Activated T-helper 17 cell treated with anti-CD3 and anti-CD28 coated beads, Interleukin-2, amount 50 U/mL, for 72 hours (primary cell): ENCODE data around the gene MTOR. TPM values are rescaled to one million over a fixed set of nuclear protein-coding genes. Genes with fewer than 3 reads are reported as not detected.

ENCODE experiments used
- ATAC-seq: fragments of 150-1000 bp; cut with Tn5 transposase; replicated peaks from 2 replicates; pipeline ENCODE4 v1.10.0; 2021; ENCODE audit warnings: mild to moderate bottlenecking, moderate library complexity
- H3K27ac Mint-ChIP-seq: one replicate; pipeline ENCODE4 v1.8.0; 2022; ENCODE audit warnings: mixed read lengths
- H3K27me3 Mint-ChIP-seq: one replicate; pipeline ENCODE4 v1.8.0; 2022; ENCODE audit warnings: mixed read lengths
- H3K36me3 Mint-ChIP-seq: one replicate; pipeline ENCODE4 v1.8.0; 2022; ENCODE audit warnings: low read depth, mild to moderate bottlenecking, mixed read lengths
- H3K4me1 Mint-ChIP-seq: one replicate; pipeline ENCODE4 v1.8.0; 2022; ENCODE audit warnings: mixed read lengths
- H3K4me3 Mint-ChIP-seq: one replicate; pipeline ENCODE4 v1.8.0; 2022; ENCODE audit warnings: mild to moderate bottlenecking, mixed read lengths
- H3K9me3 Mint-ChIP-seq: one replicate; pipeline ENCODE4 v1.8.0; 2022; ENCODE audit warnings: mixed read lengths
- total RNA-seq, 2 donors: library from RNA; stranded (reverse); gene quantifications; one replicate each; pipeline ENCODE4 v1.2.3, GENCODE V29; 2022

Gene MTOR
- total RNA-seq, 2 donors from 2014 or later = 22.4 to 38.0 TPM

- Mint-ChIP-seq H3K27me3 (no peaks in the 10 kb centered on the region), H3K27ac (no peak overlapping the region), H3K4me1 (peaks cover 4% of the 10 kb centered on the region), H3K36me3 (no peaks in the 10 kb centered on the region), H3K4me3 (no peak overlapping the region), H3K9me3 (no peaks in the 10 kb centered on the region)
- no peak for ATAC-seq
Observed at GRCh38 chr1:11266268-11267074, 4.1 kb upstream of the MTOR start.

DNA sequence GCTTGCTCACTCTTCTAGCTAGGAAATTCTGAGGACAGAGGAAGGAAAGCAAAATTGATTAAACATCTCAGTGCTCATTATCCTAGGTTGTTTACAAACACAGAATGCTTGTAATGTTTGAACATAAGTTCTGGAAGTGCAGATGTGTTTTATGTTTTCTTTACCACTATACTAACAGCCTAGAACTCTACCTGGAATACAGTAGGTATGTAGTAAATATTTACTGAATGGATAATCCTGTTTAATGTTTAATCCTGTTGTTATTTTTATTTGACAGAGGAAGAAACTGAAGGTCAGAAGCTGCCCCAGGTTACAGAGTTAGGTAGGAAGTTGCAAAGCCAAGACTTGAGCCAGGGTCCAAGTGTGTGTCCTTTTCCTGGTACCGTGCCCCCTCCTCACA lies 6.1 kb downstream of the MTOR start:
- no peaks in the 10 kb centered on the region for H3K27me3 Mint-ChIP-seq
- no peak overlapping the region for H3K4me3 Mint-ChIP-seq
- no peaks in the 10 kb centered on the region for H3K4me1 Mint-ChIP-seq
- peaks cover 86% of the 10 kb centered on the region for H3K36me3 Mint-ChIP-seq
- no peaks in the 10 kb centered on the region for H3K9me3 Mint-ChIP-seq
- ATAC-seq = no peak
- H3K27ac Mint-ChIP-seq = no peak overlapping the region

- H3K4me3 Mint-ChIP-seq = no peak overlapping the region
- peaks cover 82% of the 10 kb centered on the region for H3K36me3 Mint-ChIP-seq
Observed at GRCh38 chr1:11253226-11253625, 9.1 kb downstream of the MTOR start.

GRCh38 chr1:11252538-11252937 lies 9.8 kb downstream of the MTOR start:
- Mint-ChIP-seq H3K4me3 (no peak overlapping the region), H3K27ac (no peak overlapping the region), H3K27me3 (no peaks in the 10 kb centered on the region), H3K4me1 (peaks cover under 1% of the 10 kb centered on the region), H3K9me3 (no peaks in the 10 kb centered on the region), H3K36me3 (peaks cover 82% of the 10 kb centered on the region)
- ATAC-seq = no peak

More at GRCh38 chr1:11253226-11253625, 9.1 kb downstream of the MTOR start:
- Mint-ChIP-seq H3K27ac (no peak overlapping the region), H3K27me3 (no peaks in the 10 kb centered on the region), H3K4me1 (no peaks in the 10 kb centered on the region), H3K9me3 (no peaks in the 10 kb centered on the region)
- ATAC-seq = no peak

DNA sequence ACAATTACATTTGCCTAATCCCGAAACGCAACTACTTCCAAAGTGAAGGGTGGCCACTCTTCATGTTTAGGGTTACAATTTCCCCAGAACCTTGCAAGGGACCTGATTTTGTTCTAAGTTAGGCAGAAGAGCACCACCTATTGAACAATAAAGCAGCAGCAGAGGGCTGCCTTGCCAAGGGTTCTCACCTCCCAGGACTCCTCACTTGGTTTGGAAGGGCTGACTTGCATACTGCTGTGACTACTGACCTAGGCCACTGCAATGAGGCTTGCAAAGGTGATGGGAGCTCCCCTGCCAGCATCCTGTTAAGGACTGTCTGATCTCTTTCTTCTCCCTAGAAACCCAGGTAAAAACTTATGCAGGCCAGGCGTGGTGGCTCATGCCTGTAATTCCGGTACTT lies 14.2 kb downstream of the MTOR start:
- ATAC-seq = no peak
- Mint-ChIP-seq H3K4me3 (no peak overlapping the region), H3K4me1 (peaks cover 15% of the 10 kb centered on the region), H3K27me3 (no peaks in the 10 kb centered on the region), H3K9me3 (no peaks in the 10 kb centered on the region), H3K27ac (peak overlapping the region; percentile 86), H3K36me3 (peaks cover 82% of the 10 kb centered on the region)

DNA sequence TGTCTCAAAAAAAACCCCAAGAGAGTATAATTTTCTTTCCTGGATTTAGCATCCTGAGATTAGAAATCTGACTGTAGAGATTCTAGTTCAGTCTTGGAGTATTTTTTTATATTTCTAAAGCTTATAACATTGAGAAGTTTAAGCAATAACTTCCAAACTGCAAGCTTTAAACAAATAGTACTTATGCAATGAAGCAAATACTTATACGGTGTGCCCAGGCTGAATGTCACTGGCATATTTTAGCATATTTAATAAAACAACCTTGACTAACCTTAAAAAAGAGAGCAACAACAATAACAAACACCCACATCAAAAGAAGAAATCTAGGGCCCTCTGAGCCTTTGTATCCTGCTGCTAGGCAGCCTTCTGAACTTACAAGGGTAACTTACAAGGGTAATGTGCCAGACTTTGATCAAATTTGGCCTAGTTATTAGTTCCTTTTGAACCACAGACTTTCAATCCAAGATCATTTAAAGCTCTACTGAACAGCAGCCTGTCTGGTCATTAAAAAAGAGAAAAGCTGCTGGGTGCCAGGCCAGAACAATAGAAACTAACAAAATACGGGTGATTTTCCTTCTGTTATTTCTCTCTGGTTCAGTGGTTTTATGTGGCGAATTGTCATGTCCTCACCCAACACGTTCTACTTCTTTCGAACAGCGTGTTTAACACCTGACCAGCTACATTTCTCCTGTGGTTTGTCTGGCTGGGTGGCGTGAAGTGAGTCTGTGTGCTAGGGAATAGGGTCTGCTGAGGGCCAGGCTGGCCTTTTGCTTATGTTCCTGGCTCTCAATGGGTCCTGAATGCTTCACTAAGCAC lies 16.2 kb downstream of the MTOR start:
- Mint-ChIP-seq H3K27me3 (no peaks in the 10 kb centered on the region), H3K4me1 (peaks cover 21% of the 10 kb centered on the region), H3K4me3 (peak overlapping the region; percentile 58), H3K36me3 (peaks cover 82% of the 10 kb centered on the region), H3K27ac (peak overlapping the region; percentile 86), H3K9me3 (no peaks in the 10 kb centered on the region)
- peak; percentile 37 for ATAC-seq

GRCh38 chr1:11245248-11245647 lies 17.1 kb downstream of the MTOR start:
- Mint-ChIP-seq H3K36me3 (peaks cover 82% of the 10 kb centered on the region), H3K9me3 (no peaks in the 10 kb centered on the region), H3K27ac (peak overlapping the region; percentile 86), H3K4me3 (peak overlapping the region; percentile 7), H3K27me3 (no peaks in the 10 kb centered on the region), H3K4me1 (peaks cover 21% of the 10 kb centered on the region)
- no peak for ATAC-seq

DNA sequence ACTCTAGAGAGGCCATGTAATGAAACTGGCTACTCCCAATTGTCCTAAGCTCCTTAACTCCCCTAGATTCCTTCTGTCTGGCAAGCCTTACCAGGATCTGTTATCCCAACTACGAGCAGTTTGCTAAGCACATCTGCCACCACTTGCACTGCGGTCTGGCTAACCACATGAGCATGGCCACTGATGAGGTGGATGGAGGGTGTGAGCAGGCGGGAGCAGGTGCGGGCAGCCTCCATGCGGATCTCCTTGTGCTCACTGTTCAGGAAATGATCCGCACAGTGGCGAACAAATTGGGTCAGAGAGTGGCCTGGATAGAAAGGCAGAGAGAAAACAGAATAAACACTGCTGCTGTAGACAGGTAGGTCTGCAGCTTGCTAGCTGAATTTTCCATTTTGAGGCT lies 24.0 kb downstream of the MTOR start:
- Mint-ChIP-seq H3K36me3 (peaks cover 98% of the 10 kb centered on the region), H3K27me3 (no peaks in the 10 kb centered on the region), H3K9me3 (no peaks in the 10 kb centered on the region), H3K27ac (no peak overlapping the region), H3K4me3 (no peak overlapping the region), H3K4me1 (peaks cover 10% of the 10 kb centered on the region)
- no peak for ATAC-seq

GRCh38 chr1:11237356-11237755 lies 25.0 kb downstream of the MTOR start:
- no peak overlapping the region for H3K4me3 Mint-ChIP-seq

GRCh38 chr1:11233208-11233607 lies 29.1 kb downstream of the MTOR start:
- H3K4me3 Mint-ChIP-seq = no peak overlapping the region
- H3K27me3 Mint-ChIP-seq = no peaks in the 10 kb centered on the region
- H3K4me1 Mint-ChIP-seq = peaks cover 5% of the 10 kb centered on the region
- no peaks in the 10 kb centered on the region for H3K9me3 Mint-ChIP-seq
- no peak for ATAC-seq
- peaks cover 98% of the 10 kb centered on the region for H3K36me3 Mint-ChIP-seq
- no peak overlapping the region for H3K27ac Mint-ChIP-seq

More at GRCh38 chr1:11237356-11237755, 25.0 kb downstream of the MTOR start:
- H3K27ac Mint-ChIP-seq = peak overlapping the region; percentile 34
- no peak for ATAC-seq
- no peaks in the 10 kb centered on the region for H3K27me3 Mint-ChIP-seq
- peaks cover 98% of the 10 kb centered on the region for H3K36me3 Mint-ChIP-seq
- H3K4me1 Mint-ChIP-seq = peaks cover 10% of the 10 kb centered on the region
- no peaks in the 10 kb centered on the region for H3K9me3 Mint-ChIP-seq

GRCh38 chr1:11229203-11229602 lies 33.1 kb downstream of the MTOR start:
- Mint-ChIP-seq H3K27ac (peak overlapping the region; percentile 28), H3K36me3 (peaks cover 91% of the 10 kb centered on the region), H3K4me1 (peaks cover 11% of the 10 kb centered on the region), H3K27me3 (no peaks in the 10 kb centered on the region), H3K4me3 (no peak overlapping the region), H3K9me3 (no peaks in the 10 kb centered on the region)
- ATAC-seq = no peak

DNA sequence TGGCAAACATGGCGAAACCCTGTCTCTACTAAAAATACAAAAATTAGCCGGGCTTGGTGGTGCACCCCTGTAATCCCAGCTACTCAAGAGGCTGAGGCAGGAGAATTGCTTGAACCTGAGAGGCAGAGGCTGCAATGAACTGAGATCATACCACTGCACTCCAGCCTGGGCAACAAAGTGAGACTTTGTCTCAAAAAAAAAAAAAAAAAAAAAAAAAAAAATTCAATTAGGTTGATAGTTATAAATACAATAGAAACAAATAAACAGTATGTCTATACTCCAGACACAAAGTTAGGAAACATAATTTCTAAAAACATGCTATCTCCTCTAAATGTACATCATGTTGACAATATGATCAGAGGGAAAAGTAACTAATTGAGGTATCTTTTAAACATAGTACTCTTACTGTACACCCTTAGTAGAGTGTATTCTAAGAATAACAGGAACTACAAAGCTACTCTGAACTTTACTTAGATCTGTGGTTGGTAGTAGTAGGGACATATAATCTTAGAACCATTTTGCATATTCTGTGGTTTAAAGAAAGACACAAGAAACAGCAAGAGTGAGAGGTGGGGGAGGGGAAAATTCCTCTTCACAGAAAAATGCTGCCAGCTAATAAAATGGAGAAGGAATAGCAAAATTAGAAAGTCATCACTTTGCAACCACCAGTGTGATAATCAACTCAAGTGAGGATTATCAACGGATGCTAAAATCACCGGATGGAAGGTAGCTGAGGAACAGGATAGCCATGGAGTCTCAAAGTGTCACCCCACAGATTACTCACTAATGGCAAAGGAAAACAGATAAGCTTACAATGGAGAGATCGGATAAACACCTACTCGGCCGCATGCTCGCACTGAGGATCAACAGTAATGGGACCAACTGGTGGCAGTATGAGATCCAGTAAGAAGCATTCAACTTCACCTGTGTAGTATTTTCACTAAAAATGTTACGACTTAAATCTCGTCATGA lies 35.0 kb downstream of the MTOR start:
- H3K4me1 Mint-ChIP-seq = peaks cover 11% of the 10 kb centered on the region
- no peak for ATAC-seq
- peaks cover 88% of the 10 kb centered on the region for H3K36me3 Mint-ChIP-seq
- no peaks in the 10 kb centered on the region for H3K9me3 Mint-ChIP-seq
- H3K4me3 Mint-ChIP-seq = no peak overlapping the region
- H3K27ac Mint-ChIP-seq = peak overlapping the region; percentile 76
- H3K27me3 Mint-ChIP-seq = no peaks in the 10 kb centered on the region

DNA sequence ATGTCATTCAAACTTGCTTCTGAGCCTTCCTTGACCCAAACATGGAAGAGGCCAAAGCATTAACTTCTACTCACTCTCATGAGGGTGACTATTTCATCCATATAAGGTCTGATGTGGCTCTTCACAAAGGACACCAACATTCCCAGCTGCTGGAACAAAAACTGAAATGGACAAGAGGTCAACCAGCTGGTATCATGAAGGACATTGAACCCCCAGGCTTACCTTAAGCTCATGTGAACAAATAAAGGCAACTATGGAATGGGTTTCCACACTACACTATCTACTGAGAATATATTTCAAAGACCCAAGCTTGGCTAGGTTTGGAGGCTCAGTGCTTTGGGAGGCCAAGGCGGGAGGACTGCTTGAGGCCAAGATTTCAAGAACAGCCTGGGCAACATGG lies 46.3 kb downstream of the MTOR start:
- Mint-ChIP-seq H3K36me3 (peaks cover 100% of the 10 kb centered on the region), H3K27me3 (no peaks in the 10 kb centered on the region), H3K4me3 (no peak overlapping the region), H3K4me1 (no peaks in the 10 kb centered on the region), H3K27ac (peak overlapping the region; percentile 12), H3K9me3 (no peaks in the 10 kb centered on the region)
- no peak for ATAC-seq

GRCh38 chr1:11215381-11216005 lies 46.9 kb downstream of the MTOR start:
- peak overlapping the region; percentile 12 for H3K27ac Mint-ChIP-seq
- ATAC-seq = no peak
- H3K27me3 Mint-ChIP-seq = no peaks in the 10 kb centered on the region
- H3K4me1 Mint-ChIP-seq = no peaks in the 10 kb centered on the region
- H3K36me3 Mint-ChIP-seq = peaks cover 100% of the 10 kb centered on the region
- no peak overlapping the region for H3K4me3 Mint-ChIP-seq
- H3K9me3 Mint-ChIP-seq = no peaks in the 10 kb centered on the region
